C4-2B (cell line): ENCODE results near the gene NDE1.

Source experiments
- CTCF ChIP-seq: fragments of 450-650 bp; conservative IDR thresholded peaks from 2 replicates; pipeline ENCODE4 v1.5.1; 2017; ENCODE audit warnings: mild to moderate bottlenecking
- ZFX ChIP-seq: fragments of 450-650 bp; IDR thresholded peaks from 2 replicates; pipeline ENCODE4 v1.6.1; 2017

GRCh38 chr16:15643048-15643945 lies 6.7 kb upstream of the NDE1 start, which contains the start of gene MARF1:
- TF ChIP-seq CTCF, result peak; percentile 69
- TF ChIP-seq ZFX, result no peak
